Measurements from ENCODE around the gene EXOC3L4.

DNA sequence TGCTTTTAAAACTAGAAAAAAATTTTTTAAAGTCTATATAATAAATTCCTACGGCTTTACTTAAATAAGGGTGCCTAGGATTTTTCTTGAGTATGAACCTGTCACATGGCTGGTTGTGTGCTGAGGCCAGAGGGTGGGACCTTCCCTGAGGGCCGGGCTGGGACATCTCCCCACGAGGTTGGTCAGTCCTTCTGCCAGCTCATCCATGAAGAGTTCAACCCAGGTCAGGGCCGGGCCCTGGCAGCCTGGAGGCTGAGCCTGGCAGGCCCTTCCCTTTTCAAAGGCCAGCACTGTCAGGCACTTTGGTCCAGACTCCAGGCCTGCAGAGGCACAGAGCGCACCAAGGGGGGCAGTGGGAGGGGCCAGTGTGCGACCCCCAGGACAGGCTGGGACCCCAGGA is 60.5 kb downstream of the EXOC3L4 start:
- TF ChIP-seq, protein P1, sequence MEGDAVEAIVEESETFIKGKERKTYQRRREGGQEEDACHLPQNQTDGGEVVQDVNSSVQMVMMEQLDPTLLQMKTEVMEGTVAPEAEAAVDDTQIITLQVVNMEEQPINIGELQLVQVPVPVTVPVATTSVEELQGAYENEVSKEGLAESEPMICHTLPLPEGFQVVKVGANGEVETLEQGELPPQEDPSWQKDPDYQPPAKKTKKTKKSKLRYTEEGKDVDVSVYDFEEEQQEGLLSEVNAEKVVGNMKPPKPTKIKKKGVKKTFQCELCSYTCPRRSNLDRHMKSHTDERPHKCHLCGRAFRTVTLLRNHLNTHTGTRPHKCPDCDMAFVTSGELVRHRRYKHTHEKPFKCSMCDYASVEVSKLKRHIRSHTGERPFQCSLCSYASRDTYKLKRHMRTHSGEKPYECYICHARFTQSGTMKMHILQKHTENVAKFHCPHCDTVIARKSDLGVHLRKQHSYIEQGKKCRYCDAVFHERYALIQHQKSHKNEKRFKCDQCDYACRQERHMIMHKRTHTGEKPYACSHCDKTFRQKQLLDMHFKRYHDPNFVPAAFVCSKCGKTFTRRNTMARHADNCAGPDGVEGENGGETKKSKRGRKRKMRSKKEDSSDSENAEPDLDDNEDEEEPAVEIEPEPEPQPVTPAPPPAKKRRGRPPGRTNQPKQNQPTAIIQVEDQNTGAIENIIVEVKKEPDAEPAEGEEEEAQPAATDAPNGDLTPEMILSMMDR (IDR thresholded peaks at IDR 0.05), result no peak
- no peak for TF ChIP-seq EZH2 (IDR thresholded peaks at IDR 0.05; ENCODE audit: borderline replicate concordance, insufficient read depth, low read depth, low read length, poor library complexity, severe bottlenecking)

Measured in B cell (primary cell).